GM19324 (cell line): ENCODE measurements around the gene GTF2A1.
"Not testable (repeated sequence)": the region's sequence is repeated elsewhere in the genome, so short reads cannot be mapped to it uniquely, and the experiment has no call there.

ENCODE experiments used
- ATAC-seq: cut with Tn5 transposase; IDR thresholded peaks from one replicate; pipeline ENCODE4 v1.9.1; 2021; ENCODE audit warnings: mild to moderate bottlenecking, moderate library complexity; ENCODE audit not compliant: unreplicated experiment, low FRiP score

GTF2A1 gene

GRCh38 chr14:81234278-81234677 is 13.5 kb upstream of the GTF2A1 start:
- no peak for ATAC-seq

- no peak for ATAC-seq
Observed at GRCh38 chr14:81233615-81234014, 12.9 kb upstream of the GTF2A1 start.

- no peak for ATAC-seq
Observed at GRCh38 chr14:81231540-81231939, 10.8 kb upstream of the GTF2A1 start.

- no peak for ATAC-seq
Observed at GRCh38 chr14:81224222-81224621, 3.5 kb upstream of the GTF2A1 start.

GRCh38 chr14:81223788-81224187 is 3.0 kb upstream of the GTF2A1 start:
- ATAC-seq, result not testable (repeated sequence)

GRCh38 chr14:81222691-81223090 is 1.9 kb upstream of the GTF2A1 start:
- no peak for ATAC-seq

- no peak for ATAC-seq
Observed at GRCh38 chr14:81222126-81222525, 1.4 kb upstream of the GTF2A1 start.

- no peak for ATAC-seq
Observed at GRCh38 chr14:81221579-81222102, 882 bp upstream of the GTF2A1 start.

GRCh38 chr14:81220580-81220829 is 254 bp downstream of the GTF2A1 start:
- no peak for ATAC-seq

GRCh38 chr14:81219759-81220579 is 790 bp downstream of the GTF2A1 start:
- no peak for ATAC-seq

- ATAC-seq, result peak; percentile 45
Observed at GRCh38 chr14:81219210-81219758, 1.5 kb downstream of the GTF2A1 start.

GRCh38 chr14:81211844-81212243 is 8.9 kb downstream of the GTF2A1 start:
- no peak for ATAC-seq

- no peak for ATAC-seq
Observed at GRCh38 chr14:81209167-81209836, 11.5 kb downstream of the GTF2A1 start.

- ATAC-seq, result no peak
Observed at GRCh38 chr14:81208489-81208888, 12.3 kb downstream of the GTF2A1 start.

- no peak for ATAC-seq
Observed at GRCh38 chr14:81206115-81206514, 14.6 kb downstream of the GTF2A1 start.

GRCh38 chr14:81205639-81206038 is 15.1 kb downstream of the GTF2A1 start:
- no peak for ATAC-seq

- no peak for ATAC-seq
Observed at GRCh38 chr14:81200054-81200453, 20.7 kb downstream of the GTF2A1 start.

GRCh38 chr14:81199084-81199483 is 21.7 kb downstream of the GTF2A1 start:
- ATAC-seq, result no peak

GRCh38 chr14:81198651-81199050 is 22.1 kb downstream of the GTF2A1 start:
- ATAC-seq, result no peak

- no peak for ATAC-seq
Observed at GRCh38 chr14:81193924-81194633, 26.7 kb downstream of the GTF2A1 start.

- no peak for ATAC-seq
Observed at GRCh38 chr14:81192594-81192993, 28.2 kb downstream of the GTF2A1 start.
